H1 (cell line): ENCODE results near the gene IREB2. TPM values are rescaled to one million over a fixed set of nuclear protein-coding genes. Genes with fewer than 3 reads are reported as not detected.

Source experiments
- CTCF ChIA-PET: fragments of 300-600 bp; sonication (Branson Sonifier 250); formaldehyde crosslinking; loops from one replicate; lab custom pipeline; 2021; ENCODE audit not compliant: partially characterized antibody; lab: Charles Lee
- POLR2A ChIA-PET: fragments of 300-600 bp; sonication (Branson Sonifier 250); formaldehyde crosslinking; loops from one replicate; lab custom pipeline; 2021; ENCODE audit warnings: inconsistent platforms; ENCODE audit not compliant: partially characterized antibody; lab: Charles Lee
- DNase-seq, 2 experiments: peaks; one replicate each; pipeline versions ENCODE4 v3.0.0 to v3.0.0-alpha.2; 2010 to 2022; ENCODE audit warnings: low spot score in 2 of 2, low read depth in 1 of 2, mixed read lengths in 1 of 2
- FAIRE-seq: peaks from 2 replicates; lab custom pipeline; 2011; peaks lifted over from hg19 to GRCh38; lab: Jason Lieb, UNC
- H2AFZ ChIP-seq: 2 replicates; pipeline ENCODE4 v1.8.1; 2012; ENCODE audit warnings: low read length, inconsistent platforms
- H2AK5ac ChIP-seq: 2 replicates; pipeline ENCODE4 v1.6.1; 2013; ENCODE audit warnings: low read depth, low read length
- H2BK120ac ChIP-seq: replicated peaks from 2 replicates; pipeline ENCODE3; 2013; ENCODE audit warnings: low read depth, low read length, inconsistent platforms
- H2BK12ac ChIP-seq: 2 replicates; pipeline ENCODE4 v1.6.1; 2013; ENCODE audit warnings: low read depth, low read length
- H2BK15ac ChIP-seq: 2 replicates; pipeline ENCODE4 v1.6.1; 2013; ENCODE audit warnings: low read length
- H2BK20ac ChIP-seq: 2 replicates; pipeline ENCODE4 v1.6.1; 2013; ENCODE audit warnings: low read length
- H2BK5ac ChIP-seq: 2 replicates; pipeline ENCODE4 v1.6.1; 2013; ENCODE audit warnings: low read depth, low read length
- H3K14ac ChIP-seq: 2 replicates; pipeline ENCODE4 v1.6.1; 2013; ENCODE audit warnings: inconsistent platforms; ENCODE audit not compliant: insufficient read length
- H3K18ac ChIP-seq: 2 replicates; pipeline ENCODE4 v1.6.1; 2013; ENCODE audit warnings: low read length; ENCODE audit errors: extremely low read depth
- H3K23ac ChIP-seq: 2 replicates; pipeline ENCODE4 v1.6.1; 2013; ENCODE audit warnings: inconsistent platforms; ENCODE audit not compliant: insufficient read length
- H3K23me2 ChIP-seq: 2 replicates; pipeline ENCODE4 v1.6.1; 2013; ENCODE audit warnings: low read depth, low read length
- H3K27ac ChIP-seq: 2 replicates; pipeline ENCODE4 v1.6.1; 2011; ENCODE audit warnings: low read depth, low read length, inconsistent platforms
- H3K27me3 ChIP-seq, 4 experiments: replicated peaks in 1 of 4; 1 replicate in 1 of 4; 2 replicates in 3 of 4; pipeline versions ENCODE4 v1.6.1 to v1.8.1; 2011 to 2013; ENCODE audit warnings: low read length in 3 of 4, mild to moderate bottlenecking in 3 of 4, inconsistent platforms in 2 of 4, mixed read lengths in 2 of 4, moderate library complexity in 1 of 4; ENCODE audit not compliant: control insufficient read depth in 3 of 4, insufficient read depth in 3 of 4; ENCODE audit errors: extremely low read depth in 1 of 4
- H3K36me3 ChIP-seq, 4 experiments: 2 replicates each; pipeline versions ENCODE4 v1.6.1 to v1.8.1; 2011 to 2013; ENCODE audit warnings: mild to moderate bottlenecking in 4 of 4, low read length in 3 of 4, moderate library complexity in 2 of 4, control low read depth in 1 of 4, inconsistent platforms in 1 of 4; ENCODE audit not compliant: insufficient read depth in 4 of 4, control insufficient read depth in 2 of 4
- H3K4ac ChIP-seq: replicated peaks from 2 replicates; pipeline ENCODE3; 2013; ENCODE audit warnings: low read length, low read depth, mixed read lengths, inconsistent platforms; ENCODE audit not compliant: insufficient read length
- H3K4me1 ChIP-seq, 4 experiments: replicated peaks in 1 of 4; 1 replicate in 1 of 4; 2 replicates in 3 of 4; pipeline versions ENCODE4 v1.6.1 to v1.8.1; 2011 to 2013; ENCODE audit warnings: low read length in 3 of 4, inconsistent platforms in 2 of 4, mixed read lengths in 1 of 4; ENCODE audit not compliant: insufficient read depth in 4 of 4, control insufficient read depth in 3 of 4
- H3K4me2 ChIP-seq, 2 experiments: 2 replicates each; pipeline versions ENCODE4 v1.6.1 to v1.8.1; 2011 to 2013; ENCODE audit warnings: low read depth in 2 of 2, low read length in 2 of 2, control low read depth in 1 of 2, inconsistent platforms in 1 of 2, mild to moderate bottlenecking in 1 of 2; ENCODE audit not compliant: insufficient read depth in 1 of 2
- H3K4me3 ChIP-seq, 4 experiments: fragments of 200-600, 300-600 bp in 1 of 4; sonication (generic), shearing (Covaris generic), sonication (Bioruptor Twin) in 1 of 4; 2 replicates each; pipeline versions ENCODE4 v1.5.1 to v1.8.1; 2011 to 2016; ENCODE audit warnings: low read length in 4 of 4, low read depth in 3 of 4, control low read depth in 2 of 4, inconsistent platforms in 2 of 4, mild to moderate bottlenecking in 2 of 4, mixed read lengths in 1 of 4, moderate library complexity in 1 of 4; ENCODE audit not compliant: insufficient read depth in 2 of 4; ENCODE audit errors: extremely low read depth in 1 of 4
- H3K56ac ChIP-seq: replicated peaks from 2 replicates; pipeline ENCODE3; 2013; ENCODE audit warnings: low read depth, mild to moderate bottlenecking, mixed read lengths, low read length, inconsistent platforms; ENCODE audit not compliant: insufficient read length
- H3K79me1 ChIP-seq: 2 replicates; pipeline ENCODE4 v1.6.1; 2013; ENCODE audit warnings: low read depth, low read length, control low read depth
- H3K79me2 ChIP-seq, 2 experiments: 2 replicates each; pipeline versions ENCODE4 v1.6.1 to v1.8.1; 2012 to 2013; ENCODE audit warnings: low read length in 2 of 2, mild to moderate bottlenecking in 2 of 2, inconsistent platforms in 1 of 2; ENCODE audit not compliant: insufficient read depth in 2 of 2, control insufficient read depth in 1 of 2
- H3K9ac ChIP-seq, 4 experiments: replicated peaks in 1 of 4; 1 replicate in 1 of 4; 2 replicates in 3 of 4; pipeline versions ENCODE4 v1.6.1 to v1.8.1; 2011 to 2013; ENCODE audit warnings: low read depth in 3 of 4, low read length in 3 of 4, control low read depth in 2 of 4, mild to moderate bottlenecking in 2 of 4, moderate library complexity in 2 of 4, inconsistent platforms in 1 of 4; ENCODE audit errors: extremely low read depth in 1 of 4
- H3K9me3 ChIP-seq, 2 experiments: 2 replicates each; pipeline versions ENCODE4 v1.6.1 to v1.8.1; 2012 to 2013; ENCODE audit warnings: mild to moderate bottlenecking in 2 of 2, moderate library complexity in 2 of 2, control low read depth in 1 of 2, inconsistent platforms in 1 of 2, low read depth in 1 of 2, low read length in 1 of 2, mixed read lengths in 1 of 2; ENCODE audit not compliant: insufficient read depth in 2 of 2
- H4K20me1 ChIP-seq, 2 experiments: replicated peaks in 1 of 2; 2 replicates each; pipeline versions ENCODE3 to v1.8.1; 2011 to 2013; ENCODE audit warnings: inconsistent platforms in 2 of 2, low read length in 2 of 2, mild to moderate bottlenecking in 1 of 2; ENCODE audit not compliant: insufficient read depth in 2 of 2, control insufficient read depth in 1 of 2
- H4K5ac ChIP-seq: 2 replicates; pipeline ENCODE4 v1.6.1; 2013; ENCODE audit warnings: low read length, low read depth, mixed read lengths, inconsistent platforms; ENCODE audit not compliant: insufficient read length
- H4K8ac ChIP-seq: 2 replicates; pipeline ENCODE4 v1.8.0; 2013; ENCODE audit warnings: mild to moderate bottlenecking, moderate library complexity, low read length, inconsistent platforms; ENCODE audit not compliant: insufficient read depth; ENCODE audit errors: extremely low read depth
- H4K91ac ChIP-seq: replicated peaks from 2 replicates; pipeline ENCODE3; 2013; ENCODE audit warnings: low read length, mixed read lengths, inconsistent platforms; ENCODE audit not compliant: insufficient read length
- POLR2AphosphoS5 ChIP-seq: IDR thresholded peaks from 2 replicates; pipeline ENCODE4 v1.6.1; 2011; ENCODE audit warnings: low read depth, low read length
- RXRA ChIP-seq: IDR thresholded peaks from 2 replicates; pipeline ENCODE4 v1.6.1; 2011; ENCODE audit warnings: low read depth, mild to moderate bottlenecking, low read length, moderate library complexity; ENCODE audit not compliant: insufficient read depth
- WGBS, 2 experiments: shearing (Covaris generic) in 1 of 2; methylation state at CpG; one replicate each; pipeline versions ENCODE4 v1.1.6 to v1.1.7; 2013 to 2015; ENCODE audit warnings: low lambda C conversion rate in 2 of 2, mixed read lengths in 2 of 2, inconsistent platforms in 1 of 2, low coverage in 1 of 2, missing lambda C conversion rate in 1 of 2; ENCODE audit not compliant: insufficient replicate concordance in 2 of 2, insufficient coverage in 1 of 2, insufficient read length in 1 of 2; ENCODE audit errors: extremely low coverage in 1 of 2, missing lambda C conversion rate in 1 of 2; 5-methylcytosine and 5-hydroxymethylcytosine counted together
- polyA plus RNA-seq, 7 experiments: library from polyadenylated mRNA; depleted of rRNA in 3 of 7; stranded (reverse) in 5 of 7; unstranded in 2 of 7; fragments of >200 nt in 5 of 7; fragments of 200-250 nt in 2 of 7; gene quantifications; 1 replicate in 5 of 7; 2 replicates in 1 of 7; 4 replicates in 1 of 7; pipeline versions ENCODE4 v1.2.1 to v1.2.3, GENCODE V29; 2011 to 2013; ENCODE audit warnings: missing spikeins in 2 of 7, mixed read lengths in 2 of 7
- total RNA-seq: library from RNA; stranded (reverse); fragmentation: NEBNext Ultra II Directional; extraction: Animal tissue kit (Norgen Biotek cat#: 25700); gene quantifications from 2 replicates; pipeline ENCODE4 v1.2.1, GENCODE V29; 2021

IREB2 gene
- total and polyA plus RNA-seq, 2 of the 8 experiments (the other 6 are each of a cell fraction or from before 2014, with no cell fraction given): 21.0 to 103 TPM

GRCh38 chr15:78450285-78450858 lies 12.4 kb downstream of the IREB2 start:
- Histone ChIP-seq H3K14ac (no peak overlapping the region), H3K79me1 (peaks cover 21% of the 10 kb centered on the region), H2BK5ac (no peak overlapping the region), H3K9ac (no peak overlapping the region), H3K79me2 (peaks cover 15 to 98% of the 10 kb centered on the region in 2 experiments), H2BK120ac (no peak overlapping the region), H3K18ac (no peak overlapping the region), H3K27ac (no peak overlapping the region), H3K27me3 (no peaks in the 10 kb centered on the region), H2AFZ (no peak overlapping the region), H4K20me1 (peaks cover 11 to 12% of the 10 kb centered on the region in 2 experiments), H3K4me2 (no peak overlapping the region), H3K23ac (no peak overlapping the region), H2BK20ac (no peak overlapping the region), H3K56ac (no peak overlapping the region), H3K9me3 (no peaks in the 10 kb centered on the region), H3K4me3 (no peak overlapping the region), H3K23me2 (no peaks in the 10 kb centered on the region), H4K91ac (no peak overlapping the region), H4K5ac (no peak overlapping the region), H3K4ac (no peak overlapping the region), H4K8ac (no peak overlapping the region), H2BK12ac (no peak overlapping the region), H2AK5ac (no peak overlapping the region), H3K4me1 (no peaks in the 10 kb centered on the region; a peak in 1 of 7 replicates), H2BK15ac (no peak overlapping the region), H3K36me3 (peaks cover 2 to 15% (median 13%) of the 10 kb centered on the region in 4 experiments; a peak in 6 of 8 replicates)
- whole genome bisulfite sequencing, 2 experiments: 71% methylated on average over 5 of the region's 5 CpGs; no CpG with 5 or more reads in 1 of the 2 experiments
- ChIA-PET POLR2A (interaction anchor here (1.1 to 6.8 kb wide), 5 partner anchors 10 to 140 kb away, joined by 3 to 51 read pairs (median 5); partner anchors contain the start of gene IREB2), CTCF (interaction anchor here (0.6 to 1.6 kb wide), 12 partner anchors 10 to 141 kb away, joined by 3 to 7 read pairs (median 3); partner anchors contain the start of gene IREB2)
- DNase-seq: no peak
- FAIRE-seq: no peak
- TF ChIP-seq POLR2AphosphoS5 (0 out of 2 replicates have a peak, but pooled peaks have one; percentile 27), RXRA (no peak)
